ENCODE data around the gene CHERP.
"Not testable (repeated sequence)": the region's sequence is repeated elsewhere in the genome, so short reads cannot be mapped to it uniquely, and the experiment has no call there.

CHERP gene

GRCh38 chr19:16519230-16519687 is 23.0 kb downstream of the CHERP start:
- DNase-seq: no peak

- DNase-seq: no peak
These were observed 23.6 kb downstream of the CHERP start for GRCh38 chr19:16518483-16519229.

DNA sequence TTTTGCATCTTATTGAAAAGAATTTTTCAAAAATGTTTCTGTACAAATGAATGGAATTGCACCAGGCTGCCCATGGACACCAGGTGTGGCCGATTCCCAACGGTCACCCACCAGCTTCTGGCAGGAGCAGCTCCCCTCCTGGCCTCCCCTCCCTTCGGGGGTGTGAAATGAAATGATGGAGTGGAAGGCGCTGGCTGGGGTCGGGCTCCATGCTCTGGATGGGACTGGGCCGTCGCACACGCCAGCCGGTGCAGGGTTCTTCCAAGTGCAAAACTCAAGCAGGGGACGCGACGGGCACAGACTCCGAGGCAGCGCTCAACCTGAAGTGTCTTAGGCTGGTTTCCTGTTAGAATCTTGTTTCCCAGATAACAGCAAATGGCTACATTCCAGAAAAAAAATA is 24.2 kb downstream of the CHERP start:
- DNase-seq: no peak

DNA sequence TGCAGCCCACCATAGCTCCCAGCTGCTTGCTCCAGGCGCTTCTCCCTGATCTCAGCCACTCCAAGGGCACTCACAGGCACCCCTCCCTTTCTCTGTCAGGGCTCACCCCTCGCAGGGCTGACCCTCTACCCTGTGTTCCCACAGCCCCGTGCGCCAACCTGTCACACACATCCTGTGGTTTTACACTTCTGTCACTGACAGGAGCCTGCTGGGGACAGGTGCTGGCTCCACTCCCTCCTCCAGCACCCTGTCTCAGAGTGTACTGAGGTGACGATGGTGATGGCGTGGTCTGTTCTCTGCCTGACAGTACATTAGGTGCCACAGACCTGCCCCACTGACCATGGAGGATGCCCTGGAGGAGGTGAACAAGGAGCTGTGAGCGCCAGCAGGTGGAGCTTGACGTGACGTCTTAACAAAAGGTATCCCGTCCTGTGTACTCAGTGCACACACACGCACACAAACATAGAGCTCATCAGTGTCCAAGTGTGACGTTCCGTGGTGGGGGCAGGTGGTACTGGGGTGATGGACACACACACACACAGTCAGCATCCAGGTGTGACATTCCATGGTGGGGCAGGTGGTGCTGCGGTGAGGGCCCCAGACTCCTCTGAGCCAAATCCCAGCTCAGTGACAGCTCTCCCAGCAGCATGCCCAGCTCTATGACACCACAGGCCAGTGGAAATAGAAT is 25.2 kb downstream of the CHERP start:
- no peak for DNase-seq

GRCh38 chr19:16516381-16516780 is 25.9 kb downstream of the CHERP start:
- DNase-seq: no peak

DNA sequence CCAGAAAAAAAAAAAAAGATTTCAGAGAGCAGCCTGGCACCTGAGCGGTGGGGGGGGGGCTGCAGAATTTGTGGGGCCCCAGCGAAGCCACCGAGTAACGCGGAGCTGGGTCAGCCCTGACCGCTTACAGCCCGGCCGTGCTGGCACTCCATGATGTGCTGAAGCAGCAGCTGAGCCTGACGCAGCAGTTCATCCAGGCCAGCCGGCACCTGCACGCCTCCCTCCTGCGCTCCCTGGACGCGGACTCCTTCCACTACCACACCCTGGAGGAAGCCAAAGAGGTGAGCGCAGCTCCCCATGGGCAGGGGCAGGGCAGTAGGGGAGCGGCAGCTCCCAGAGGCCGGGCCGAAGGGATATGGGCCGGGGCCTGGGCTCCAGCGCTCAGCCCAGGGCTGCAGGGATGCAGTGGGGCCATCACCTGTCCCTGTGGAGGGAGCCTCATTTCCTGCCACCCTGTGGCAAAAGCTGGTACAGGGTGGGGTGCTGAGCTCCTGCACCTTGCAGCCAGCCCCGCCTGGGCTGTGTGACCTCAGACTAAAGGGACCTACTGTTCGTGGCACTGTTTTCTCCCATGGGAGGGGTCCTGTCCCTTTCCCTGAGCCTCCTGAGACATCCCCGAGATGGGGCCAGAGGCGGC is 27.7 kb downstream of the CHERP start:
- no peak for DNase-seq

DNA sequence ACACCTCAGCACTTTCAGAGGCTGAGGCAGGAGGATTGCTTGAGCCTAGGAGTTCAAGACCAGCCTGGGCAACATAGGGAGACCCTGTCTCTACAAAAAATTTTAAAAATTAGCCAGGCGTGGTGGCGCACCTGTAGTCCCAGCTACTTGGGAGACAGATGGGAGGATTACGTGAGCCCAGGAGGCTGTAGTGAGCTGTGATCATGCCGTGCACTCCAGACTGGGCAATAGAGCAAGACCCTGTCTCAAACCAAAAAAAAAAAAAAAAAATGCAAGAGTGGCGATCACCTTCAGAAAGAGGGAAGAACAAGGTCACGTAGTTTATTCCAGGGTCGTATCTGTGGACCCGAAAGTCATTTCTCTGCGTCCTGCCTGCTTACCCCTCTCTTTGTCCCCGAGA is 29.6 kb downstream of the CHERP start:
- not testable (repeated sequence) for DNase-seq

DNA sequence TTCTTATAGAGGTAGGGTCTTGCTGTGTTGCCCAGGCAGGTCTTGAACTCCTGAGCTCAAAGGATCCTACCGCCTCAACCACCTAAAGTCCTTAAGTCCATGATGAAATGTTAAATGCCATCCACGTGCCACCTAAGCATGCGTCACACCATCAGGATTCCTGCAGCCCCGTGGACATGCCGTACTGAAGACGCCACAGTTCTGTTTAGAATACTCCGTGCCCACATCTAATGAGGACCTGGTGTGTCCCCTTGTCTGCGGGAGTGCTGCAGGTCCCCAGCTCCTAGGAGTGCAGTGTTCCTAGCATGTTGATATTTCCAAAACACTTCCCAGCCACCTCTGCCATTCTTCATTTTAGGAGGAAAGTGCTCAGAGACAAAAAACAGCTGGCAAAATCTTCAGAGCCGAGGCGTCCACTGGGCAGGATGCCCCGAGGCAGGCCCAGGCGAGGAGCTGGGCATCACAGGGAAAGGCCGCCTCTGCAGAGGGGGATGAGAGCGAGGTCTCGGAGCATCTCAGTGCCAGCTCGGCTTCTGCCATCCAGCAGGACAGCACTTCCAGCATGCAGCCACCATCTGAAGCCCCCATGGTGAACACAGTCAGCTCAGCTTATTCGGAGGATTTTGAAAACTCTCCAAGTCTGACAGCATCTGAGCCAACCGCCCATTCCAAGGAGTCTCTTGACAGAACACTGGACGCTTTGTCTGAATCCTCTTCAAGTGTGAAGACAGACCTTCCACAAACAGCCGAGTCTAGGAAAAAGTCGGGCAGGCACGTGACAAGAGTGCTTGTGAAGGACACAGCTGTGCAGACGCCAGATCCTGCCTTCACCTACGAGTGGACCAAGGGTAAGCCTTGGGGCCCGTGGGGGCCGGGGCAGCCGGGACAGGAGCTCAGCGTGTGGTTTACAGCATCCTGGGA is 32.8 kb downstream of the CHERP start:
- no peak for DNase-seq

DNA sequence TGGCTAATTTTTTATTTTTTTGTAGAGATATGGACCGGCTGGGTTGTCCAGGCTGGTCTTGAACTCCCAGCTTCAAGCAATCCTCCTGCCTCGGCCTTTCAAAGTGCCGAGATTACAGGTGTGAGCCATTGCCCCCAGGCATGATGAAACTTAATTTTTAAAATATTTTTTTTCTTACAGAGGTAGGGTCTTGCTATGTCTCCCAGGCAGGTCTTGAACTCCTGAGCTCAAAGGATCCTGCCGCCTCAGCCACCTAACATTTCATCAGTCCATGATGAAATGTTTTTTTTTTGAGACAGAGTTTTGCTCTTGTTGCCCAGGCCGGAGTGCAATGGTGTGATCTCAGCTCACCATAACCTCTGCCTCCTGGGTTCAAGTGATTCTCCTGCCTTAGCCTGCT is 33.7 kb downstream of the CHERP start:
- DNase-seq: no peak

- DNase-seq: no peak
These were observed 35.3 kb downstream of the CHERP start for GRCh38 chr19:16506961-16507360.

GRCh38 chr19:16506161-16506560 is 36.1 kb downstream of the CHERP start:
- DNase-seq: not testable (repeated sequence)

DNA sequence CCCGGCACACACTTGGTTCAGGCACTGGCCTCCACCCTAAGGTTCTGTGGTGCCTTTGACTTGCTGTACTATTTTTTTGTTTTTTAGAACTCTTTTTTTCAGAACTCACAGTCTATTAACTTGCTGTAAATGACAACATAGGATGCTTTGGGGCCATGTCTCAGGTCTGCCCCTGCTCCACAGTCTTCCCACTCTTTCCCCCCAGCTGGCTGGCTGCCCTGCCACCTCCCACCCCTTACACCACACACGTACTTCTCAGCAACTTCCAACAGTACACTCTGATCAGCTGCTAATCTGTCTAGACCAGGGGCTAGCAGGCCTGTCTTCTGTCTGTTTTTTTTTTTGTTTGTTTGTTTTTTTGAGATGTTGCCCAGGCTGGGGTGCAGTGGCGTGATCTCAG is 38.0 kb downstream of the CHERP start:
- DNase-seq: no peak

- no peak for DNase-seq
These were observed 44.4 kb downstream of the CHERP start for GRCh38 chr19:16497837-16498236.

- DNase-seq: no peak
These were observed 45.2 kb downstream of the CHERP start for GRCh38 chr19:16497042-16497441.

- peak; percentile 36 for DNase-seq
These were observed 45.6 kb downstream of the CHERP start for GRCh38 chr19:16496613-16496983.

DNA sequence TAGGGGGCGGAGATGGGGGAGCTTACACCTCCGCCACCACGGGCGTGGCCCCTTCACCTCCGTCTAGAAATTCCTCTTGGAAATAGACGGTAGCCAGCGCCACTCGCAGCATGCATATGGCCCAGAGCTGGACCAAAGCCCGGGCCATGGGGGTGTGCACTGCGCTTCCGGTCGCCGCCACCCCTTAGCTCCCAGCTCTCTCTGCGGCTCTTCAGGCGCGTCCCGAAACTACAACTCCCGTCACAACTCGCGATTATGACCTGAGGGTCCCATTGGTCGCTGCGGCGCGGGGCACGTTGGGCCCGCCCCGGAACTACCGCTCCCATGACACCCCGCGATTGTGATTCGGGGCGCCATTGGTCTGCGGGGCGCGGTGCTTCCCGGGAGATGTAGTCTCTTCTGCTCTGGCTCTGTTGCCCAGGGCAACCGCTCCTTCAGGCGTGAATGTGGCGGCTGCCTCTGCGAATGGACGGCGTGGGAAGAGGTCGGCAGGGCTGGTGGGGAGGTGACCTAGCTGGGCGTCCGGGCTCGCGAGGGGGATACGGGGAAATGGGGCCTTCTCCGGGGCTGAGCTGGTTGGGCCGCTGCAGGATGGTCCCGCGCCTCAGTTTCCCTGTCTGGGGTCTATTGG is 46.1 kb downstream of the CHERP start, which contains the start of the genes C19orf44 and CALR3:
Gene C19orf44, plus strand, starts transcription at position 413 of the 631 bp plus-strand sequence. CDS start 4,399 bp downstream, outside the sequence.
Gene CALR3, minus strand, starts transcription at position 186 of the 631 bp plus-strand sequence. Its CDS starts 38 bp downstream, at position 148.
- peak; percentile 99 for DNase-seq

GRCh38 chr19:16486476-16486875 is 55.8 kb downstream of the CHERP start:
- not testable (repeated sequence) for DNase-seq

- DNase-seq: no peak
These were observed 59.5 kb downstream of the CHERP start for GRCh38 chr19:16482745-16483144.

DNA sequence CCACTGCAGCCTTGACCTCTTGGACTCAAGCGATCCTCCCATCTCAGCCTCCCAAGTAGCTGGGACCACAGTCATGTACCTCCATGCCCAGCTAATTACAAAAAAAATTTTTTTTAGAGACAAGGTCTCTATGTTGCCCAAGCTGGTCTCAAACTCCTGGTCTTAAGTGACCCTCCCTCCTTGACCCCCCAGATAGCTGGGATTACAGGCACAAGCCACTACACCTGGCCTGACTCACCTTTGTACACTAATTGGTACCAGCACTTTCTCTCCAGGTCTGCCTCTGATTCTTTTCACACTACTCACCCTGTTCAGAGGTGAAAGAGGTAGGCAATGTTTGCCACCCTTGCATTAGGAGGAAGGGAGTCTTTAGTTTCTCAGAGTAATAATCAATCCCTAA is 64.9 kb downstream of the CHERP start:
- DNase-seq: no peak

GRCh38 chr19:16476401-16476800 is 65.8 kb downstream of the CHERP start:
- no peak for DNase-seq

DNA sequence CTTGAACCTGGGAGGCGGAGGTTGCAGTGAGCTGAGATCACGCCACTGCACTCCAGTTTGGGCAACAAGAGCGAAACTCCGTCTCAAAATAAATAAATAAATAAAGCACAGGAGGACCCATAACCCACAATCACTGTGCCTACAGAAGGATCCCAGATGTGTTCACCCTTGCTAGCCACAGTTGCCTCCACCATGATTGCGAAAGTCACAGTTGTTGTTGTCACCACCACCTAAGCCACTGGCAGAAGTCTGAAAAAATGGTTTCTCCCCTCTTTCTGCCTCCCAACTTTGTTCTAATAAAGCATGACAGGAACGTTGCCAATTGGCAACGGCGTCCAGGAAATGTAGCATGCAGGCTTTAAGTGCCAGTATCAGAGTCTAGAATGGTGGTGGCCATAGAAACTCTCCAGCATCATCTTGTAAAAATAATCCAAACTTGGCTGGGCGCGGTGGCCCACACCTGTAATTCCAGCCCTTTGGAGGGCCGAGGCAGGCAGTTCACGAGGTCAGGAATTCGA is 68.3 kb downstream of the CHERP start:
- no peak for DNase-seq

DNA sequence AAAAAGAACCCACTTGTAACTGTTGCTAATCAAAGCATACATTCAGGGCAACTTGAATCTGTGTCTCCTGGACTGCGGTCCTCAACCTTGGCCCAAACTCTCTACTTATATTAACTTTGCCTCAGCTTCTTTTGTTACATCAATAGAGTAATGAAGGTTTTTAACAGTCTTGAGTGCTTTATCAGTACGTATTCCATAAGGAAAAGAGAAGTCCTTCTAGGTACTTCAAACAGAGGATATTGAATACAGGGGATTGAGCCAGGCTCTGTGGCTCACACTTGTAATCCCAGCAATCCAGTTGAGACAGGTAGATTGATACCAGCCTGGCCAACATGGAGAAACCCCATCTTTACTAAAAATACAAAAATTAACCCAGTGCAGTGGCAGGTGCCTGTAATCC is 69.2 kb downstream of the CHERP start:
- no peak for DNase-seq
